ENCODE data around the gene CNDP1.

GRCh38 chr18:74526488-74526887 is 7.8 kb upstream of the CNDP1 start:
- TF ChIP-seq CTCF (IDR thresholded peaks at IDR 0.05; ENCODE audit: low read depth, low read length) (no peak), POLR2A (IDR thresholded peaks at IDR 0.05; ENCODE audit: extremely low read depth, insufficient read length) (no peak), MAX (IDR thresholded peaks at IDR 0.05; ENCODE audit: low read depth, low read length) (no peak)
